H1 (cell line): ENCODE results near the gene LCLAT1.

Experiments used
- EP300 ChIP-seq, 2 experiments: IDR thresholded peaks; 1 replicate in 1 of 2; 2 replicates in 1 of 2; pipeline ENCODE4 v1.6.1; 2011 to 2012; ENCODE audit warnings: low read depth in 2 of 2, low read length in 2 of 2, mild to moderate bottlenecking in 2 of 2, borderline replicate concordance in 1 of 2, inconsistent platforms in 1 of 2, moderate library complexity in 1 of 2
- EZH2 ChIP-seq: fragments of 200-600 bp; sonication (generic); IDR thresholded peaks from 2 replicates; pipeline ENCODE4 v1.7.1; 2012; ENCODE audit warnings: low read depth, mild to moderate bottlenecking, moderate library complexity, low read length, inconsistent platforms; ENCODE audit not compliant: severe bottlenecking
- HDAC6 ChIP-seq: IDR thresholded peaks from one replicate; pipeline ENCODE4 v1.7.1; 2012; ENCODE audit warnings: low read depth, mild to moderate bottlenecking, inconsistent platforms, low read length, moderate library complexity
- JUND ChIP-seq: IDR thresholded peaks from 2 replicates; pipeline ENCODE4 v1.6.1; 2011; ENCODE audit warnings: mild to moderate bottlenecking, improper control_type of control experiment, low read length
- PHF8 ChIP-seq: fragments of 200-600 bp; sonication (generic); conservative IDR thresholded peaks from 2 replicates; pipeline ENCODE4 v1.7.1; 2012; ENCODE audit warnings: low read depth, mild to moderate bottlenecking, inconsistent platforms, low read length, moderate library complexity
- POLR2A ChIP-seq, 2 experiments: IDR thresholded peaks; 1 replicate in 1 of 2; 2 replicates in 1 of 2; pipeline ENCODE4 v1.6.1; 2011; ENCODE audit warnings: low read depth in 2 of 2, low read length in 2 of 2, mild to moderate bottlenecking in 2 of 2; ENCODE audit errors: control extremely low read depth in 1 of 2
- POLR2AphosphoS5 ChIP-seq: IDR thresholded peaks from 2 replicates; pipeline ENCODE4 v1.6.1; 2011; ENCODE audit warnings: low read depth, low read length
- RAD21 ChIP-seq, 2 experiments: IDR thresholded peaks in 1 of 2; conservative IDR thresholded peaks in 1 of 2; 2 replicates each; pipeline ENCODE4 v1.6.1; 2011; ENCODE audit warnings: low read depth in 2 of 2, low read length in 2 of 2, improper control_type of control experiment in 1 of 2, inconsistent platforms in 1 of 2, mild to moderate bottlenecking in 1 of 2, moderate library complexity in 1 of 2
- RFX5 ChIP-seq: IDR thresholded peaks from 2 replicates; pipeline ENCODE4 v1.6.1; 2011; ENCODE audit warnings: low read depth, low read length, improper control_type of control experiment, borderline replicate concordance
- SRF ChIP-seq: IDR thresholded peaks from 2 replicates; pipeline ENCODE4 v1.6.1; 2011; ENCODE audit warnings: mild to moderate bottlenecking, low read depth, low read length, moderate library complexity
- TF ChIP-seq, protein P1 (sequence below), 3 experiments: IDR thresholded peaks; 1 replicate in 2 of 3; 2 replicates in 1 of 3; pipeline versions ENCODE4 v1.5.1 to v1.6.1; 2011; ENCODE audit warnings: low read length in 3 of 3, mild to moderate bottlenecking in 3 of 3, inconsistent platforms in 2 of 3, low read depth in 1 of 3, moderate library complexity in 1 of 3; ENCODE audit not compliant: insufficient read depth in 1 of 3; ENCODE audit errors: control extremely low read depth in 1 of 3
- TF ChIP-seq, protein P2 (sequence below): IDR thresholded peaks from 2 replicates; pipeline ENCODE4 v1.6.1; 2011; ENCODE audit warnings: low read depth, mild to moderate bottlenecking, low read length; ENCODE audit not compliant: insufficient read depth
- TF ChIP-seq, protein P3 (sequence below): IDR thresholded peaks from 2 replicates; pipeline ENCODE4 v1.6.1; 2012; ENCODE audit warnings: low read length, inconsistent platforms

GRCh38 chr2:30408961-30409387, 38.1 kb upstream of the LCLAT1 start:
- TF ChIP-seq SRF: no peak
- no peak for TF ChIP-seq EZH2
- no peak for TF ChIP-seq PHF8
- TF ChIP-seq RAD21 (IDR thresholded peaks at IDR 0.05 in 1 of 2, conservative IDR thresholded peaks at IDR 0.05 in 1 of 2; ENCODE audit: low read depth in 2 of 2, low read length in 2 of 2): no peak
- TF ChIP-seq, protein P1, sequence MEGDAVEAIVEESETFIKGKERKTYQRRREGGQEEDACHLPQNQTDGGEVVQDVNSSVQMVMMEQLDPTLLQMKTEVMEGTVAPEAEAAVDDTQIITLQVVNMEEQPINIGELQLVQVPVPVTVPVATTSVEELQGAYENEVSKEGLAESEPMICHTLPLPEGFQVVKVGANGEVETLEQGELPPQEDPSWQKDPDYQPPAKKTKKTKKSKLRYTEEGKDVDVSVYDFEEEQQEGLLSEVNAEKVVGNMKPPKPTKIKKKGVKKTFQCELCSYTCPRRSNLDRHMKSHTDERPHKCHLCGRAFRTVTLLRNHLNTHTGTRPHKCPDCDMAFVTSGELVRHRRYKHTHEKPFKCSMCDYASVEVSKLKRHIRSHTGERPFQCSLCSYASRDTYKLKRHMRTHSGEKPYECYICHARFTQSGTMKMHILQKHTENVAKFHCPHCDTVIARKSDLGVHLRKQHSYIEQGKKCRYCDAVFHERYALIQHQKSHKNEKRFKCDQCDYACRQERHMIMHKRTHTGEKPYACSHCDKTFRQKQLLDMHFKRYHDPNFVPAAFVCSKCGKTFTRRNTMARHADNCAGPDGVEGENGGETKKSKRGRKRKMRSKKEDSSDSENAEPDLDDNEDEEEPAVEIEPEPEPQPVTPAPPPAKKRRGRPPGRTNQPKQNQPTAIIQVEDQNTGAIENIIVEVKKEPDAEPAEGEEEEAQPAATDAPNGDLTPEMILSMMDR (IDR thresholded peaks at IDR 0.05; ENCODE audit: control extremely low read depth in 1 of 3, insufficient read depth in 1 of 3, low read depth in 1 of 3, low read length in 3 of 3): no peak
- no peak for TF ChIP-seq POLR2A (IDR thresholded peaks at IDR 0.05; ENCODE audit: control extremely low read depth in 1 of 2, low read depth in 2 of 2, low read length in 2 of 2)
- no peak for TF ChIP-seq EP300 (IDR thresholded peaks at IDR 0.05; ENCODE audit: borderline replicate concordance in 1 of 2, low read depth in 2 of 2, low read length in 2 of 2)
- TF ChIP-seq, protein P2, sequence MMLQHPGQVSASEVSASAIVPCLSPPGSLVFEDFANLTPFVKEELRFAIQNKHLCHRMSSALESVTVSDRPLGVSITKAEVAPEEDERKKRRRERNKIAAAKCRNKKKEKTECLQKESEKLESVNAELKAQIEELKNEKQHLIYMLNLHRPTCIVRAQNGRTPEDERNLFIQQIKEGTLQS: no peak
- TF ChIP-seq JUND: no peak
- TF ChIP-seq POLR2AphosphoS5: no peak
- no peak for TF ChIP-seq RFX5
- TF ChIP-seq HDAC6: no peak
- TF ChIP-seq, protein P3, sequence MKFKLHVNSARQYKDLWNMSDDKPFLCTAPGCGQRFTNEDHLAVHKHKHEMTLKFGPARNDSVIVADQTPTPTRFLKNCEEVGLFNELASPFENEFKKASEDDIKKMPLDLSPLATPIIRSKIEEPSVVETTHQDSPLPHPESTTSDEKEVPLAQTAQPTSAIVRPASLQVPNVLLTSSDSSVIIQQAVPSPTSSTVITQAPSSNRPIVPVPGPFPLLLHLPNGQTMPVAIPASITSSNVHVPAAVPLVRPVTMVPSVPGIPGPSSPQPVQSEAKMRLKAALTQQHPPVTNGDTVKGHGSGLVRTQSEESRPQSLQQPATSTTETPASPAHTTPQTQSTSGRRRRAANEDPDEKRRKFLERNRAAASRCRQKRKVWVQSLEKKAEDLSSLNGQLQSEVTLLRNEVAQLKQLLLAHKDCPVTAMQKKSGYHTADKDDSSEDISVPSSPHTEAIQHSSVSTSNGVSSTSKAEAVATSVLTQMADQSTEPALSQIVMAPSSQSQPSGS: no peak
